GM20000 (cell line): Measurements from ENCODE around the gene PHF24.

ENCODE experiments used
- DNase-seq: peaks from one replicate; pipeline ENCODE4 v3.0.0; 2012; ENCODE audit warnings: low spot score
- TF ChIP-seq, protein P1 (sequence below): IDR thresholded peaks from 2 replicates; pipeline ENCODE4 v1.5.1; 2012; ENCODE audit warnings: mild to moderate bottlenecking, control low read depth; ENCODE audit errors: extremely low read depth, missing control alignments

PHF24 gene

DNA sequence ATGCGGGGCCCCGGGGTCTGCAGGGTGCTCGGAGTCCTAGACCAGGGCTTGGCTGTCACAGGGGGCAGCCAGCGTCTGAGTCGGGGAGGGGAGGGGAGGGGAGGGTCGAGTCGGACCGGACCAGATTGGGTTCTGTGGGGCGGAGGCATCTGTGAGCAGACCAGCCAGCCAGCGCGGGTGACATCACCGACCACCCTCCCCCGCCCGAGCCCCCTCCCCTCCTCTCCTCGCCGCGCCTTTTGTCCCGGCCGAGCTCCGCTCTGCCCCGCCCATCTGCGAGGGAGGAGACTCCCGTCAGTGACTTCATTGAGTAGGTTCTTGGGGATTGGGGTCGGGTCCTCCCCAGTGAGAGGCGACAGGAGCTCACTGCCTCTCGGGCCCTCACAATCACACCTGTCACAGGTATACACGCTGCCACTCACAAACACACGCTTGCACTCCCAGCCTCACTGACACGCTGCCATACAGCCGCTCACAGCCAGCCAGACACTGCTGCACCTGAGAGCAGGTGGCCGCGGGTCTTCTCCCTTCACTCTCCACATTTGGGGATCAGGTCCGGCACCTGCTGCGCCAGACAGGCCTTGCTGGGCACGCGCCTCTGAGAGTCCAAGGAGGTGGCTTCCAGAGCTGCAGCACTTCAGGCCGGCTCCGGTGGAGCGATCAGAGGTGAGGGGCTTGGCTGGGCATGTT, 32.0 kb downstream of the PHF24 start:
- TF ChIP-seq, protein P1, sequence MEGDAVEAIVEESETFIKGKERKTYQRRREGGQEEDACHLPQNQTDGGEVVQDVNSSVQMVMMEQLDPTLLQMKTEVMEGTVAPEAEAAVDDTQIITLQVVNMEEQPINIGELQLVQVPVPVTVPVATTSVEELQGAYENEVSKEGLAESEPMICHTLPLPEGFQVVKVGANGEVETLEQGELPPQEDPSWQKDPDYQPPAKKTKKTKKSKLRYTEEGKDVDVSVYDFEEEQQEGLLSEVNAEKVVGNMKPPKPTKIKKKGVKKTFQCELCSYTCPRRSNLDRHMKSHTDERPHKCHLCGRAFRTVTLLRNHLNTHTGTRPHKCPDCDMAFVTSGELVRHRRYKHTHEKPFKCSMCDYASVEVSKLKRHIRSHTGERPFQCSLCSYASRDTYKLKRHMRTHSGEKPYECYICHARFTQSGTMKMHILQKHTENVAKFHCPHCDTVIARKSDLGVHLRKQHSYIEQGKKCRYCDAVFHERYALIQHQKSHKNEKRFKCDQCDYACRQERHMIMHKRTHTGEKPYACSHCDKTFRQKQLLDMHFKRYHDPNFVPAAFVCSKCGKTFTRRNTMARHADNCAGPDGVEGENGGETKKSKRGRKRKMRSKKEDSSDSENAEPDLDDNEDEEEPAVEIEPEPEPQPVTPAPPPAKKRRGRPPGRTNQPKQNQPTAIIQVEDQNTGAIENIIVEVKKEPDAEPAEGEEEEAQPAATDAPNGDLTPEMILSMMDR, result no peak

DNA sequence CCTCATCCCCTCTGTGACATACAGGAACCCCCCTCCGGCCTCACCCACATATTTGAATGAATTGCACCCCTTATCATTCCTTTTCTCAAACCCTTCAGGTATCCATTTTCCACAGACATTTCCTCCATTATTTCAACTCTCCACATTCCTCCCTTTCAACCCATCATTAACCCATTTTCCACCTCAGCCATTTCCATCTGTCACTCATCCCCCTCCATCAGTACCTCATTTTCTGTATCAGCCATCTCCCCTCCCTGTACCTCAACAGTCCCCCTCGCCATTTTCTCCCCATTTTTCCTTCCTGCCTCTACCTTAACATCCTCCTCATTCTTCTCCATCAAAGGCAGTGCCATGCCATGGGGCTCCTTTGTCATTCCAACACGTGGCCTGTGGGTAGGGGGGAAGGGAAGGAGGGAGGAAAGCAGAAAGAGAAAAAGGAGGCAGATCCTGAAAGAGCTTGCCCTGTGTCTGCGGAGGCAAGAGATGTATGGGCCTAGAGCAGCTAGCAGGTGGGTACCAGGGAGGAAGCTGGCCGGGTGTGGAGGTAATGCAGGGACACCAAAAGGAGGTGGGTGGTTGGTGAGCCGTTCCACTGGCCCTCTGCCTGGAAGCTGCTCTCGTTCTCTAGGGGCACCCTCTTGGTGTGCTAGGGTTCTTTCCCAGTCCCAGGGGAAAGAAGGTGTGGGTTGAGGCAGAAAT, 33.0 kb downstream of the PHF24 start:
- no peak for DNase-seq
- TF ChIP-seq, protein P1, result no peak

More for the DNA sequence above, 32.0 kb downstream of the PHF24 start:
- no peak for DNase-seq

DNA sequence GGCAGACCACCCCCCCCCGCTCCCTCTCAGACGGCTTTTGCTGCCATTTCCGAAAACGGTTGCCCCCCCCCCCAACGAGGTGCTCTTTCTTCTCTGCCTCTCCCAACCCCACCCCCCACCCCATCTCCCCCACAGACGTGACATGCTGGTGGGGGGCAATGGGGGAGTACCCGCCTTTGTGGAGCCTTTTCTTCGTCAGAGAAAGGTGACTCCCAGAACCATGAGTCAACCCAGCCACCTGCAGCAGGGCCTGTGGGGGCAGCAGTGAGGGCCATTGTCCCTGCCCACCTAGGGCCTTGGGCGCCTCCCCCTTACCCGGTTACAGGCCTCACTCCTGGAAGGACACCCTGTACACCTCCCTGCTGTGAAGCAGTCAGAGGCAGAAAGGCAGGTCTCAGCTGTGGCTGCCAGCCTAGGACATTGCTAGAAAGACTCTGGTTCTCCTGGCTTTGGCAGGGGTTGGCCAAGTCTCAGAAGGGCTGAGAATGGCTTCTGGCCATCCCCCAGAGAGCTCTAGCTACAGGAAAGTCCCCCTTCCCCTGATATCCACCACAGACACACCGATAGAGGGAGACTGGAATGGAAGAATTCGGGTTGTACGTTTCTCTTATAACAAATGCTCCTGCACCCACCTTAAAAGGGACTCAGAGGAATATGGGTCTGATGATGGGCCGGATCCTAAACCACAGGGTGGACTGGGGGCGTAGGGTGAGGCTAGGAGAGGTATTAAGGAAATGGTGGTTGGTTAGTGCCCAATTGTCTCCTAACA, 33.7 kb downstream of the PHF24 start:
- no peak for DNase-seq
- TF ChIP-seq, protein P1, result no peak

DNA sequence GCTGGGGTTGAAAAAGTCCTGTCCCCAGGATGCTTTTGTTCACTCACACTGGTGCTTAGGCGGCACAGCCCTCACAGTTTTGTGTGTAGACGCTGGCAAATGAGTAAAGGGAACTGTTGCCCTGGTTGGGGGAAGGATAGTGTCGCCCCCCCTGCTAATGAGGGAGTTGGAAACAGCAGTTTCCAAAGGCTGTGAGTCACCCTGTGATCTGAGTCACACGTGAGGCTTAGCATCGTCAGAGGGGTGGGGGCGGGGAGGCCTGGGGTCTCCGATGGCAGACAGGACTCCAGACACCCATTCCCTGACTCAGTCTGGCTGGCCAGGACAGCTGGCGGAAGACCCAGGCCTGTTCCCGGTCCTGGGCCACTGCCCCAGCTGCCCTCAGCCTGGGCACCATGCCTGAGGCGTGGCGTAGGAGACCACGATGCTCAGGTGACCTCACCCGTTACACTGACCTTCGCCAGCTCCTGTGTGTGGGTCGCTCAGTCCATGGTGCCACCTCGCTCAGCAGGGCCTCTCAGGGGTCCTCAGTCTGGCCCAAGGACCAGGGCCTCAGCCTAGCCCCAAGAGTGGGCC, 34.4 kb downstream of the PHF24 start:
- no peak for DNase-seq
- TF ChIP-seq, protein P1, result no peak

DNA sequence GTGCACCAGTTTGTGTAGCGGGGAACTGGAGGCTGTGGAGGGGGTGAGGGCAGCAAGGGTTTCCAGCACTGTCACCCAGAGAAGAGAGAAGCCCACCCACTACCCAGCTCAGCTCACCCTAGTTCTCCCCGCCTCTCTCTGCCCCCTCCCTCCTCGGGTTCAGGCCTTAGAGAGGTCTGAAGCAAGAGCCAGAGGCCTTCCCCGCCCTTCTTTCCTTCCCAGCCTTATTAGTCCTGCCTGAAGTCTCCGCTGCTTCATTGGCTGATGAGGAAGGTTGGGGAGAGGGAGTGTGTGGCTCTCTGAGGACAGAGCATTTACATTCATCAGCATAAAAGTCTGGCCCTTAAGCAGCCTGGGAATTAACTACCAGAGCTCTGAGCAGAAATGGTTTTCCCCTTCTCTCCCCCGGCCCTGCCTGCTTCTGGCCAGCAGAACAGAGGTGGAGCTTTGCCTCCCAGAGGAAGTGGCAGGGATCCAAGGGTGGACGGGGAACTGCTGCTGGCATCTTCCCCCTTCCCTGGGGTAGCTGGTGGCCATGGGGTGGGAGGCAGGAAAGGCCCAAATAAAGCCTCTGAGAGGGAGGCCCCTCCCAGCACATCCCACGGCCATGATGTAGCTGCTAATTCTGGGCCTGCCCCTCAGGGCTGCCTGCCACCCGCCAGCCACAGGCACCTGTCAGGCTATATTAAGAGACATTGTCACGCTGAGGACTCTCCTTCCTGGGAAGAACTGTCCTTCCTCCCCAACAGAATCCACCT, 35.6 kb downstream of the PHF24 start:
- TF ChIP-seq, protein P1, result no peak
- DNase-seq, result peak; percentile 48

DNA sequence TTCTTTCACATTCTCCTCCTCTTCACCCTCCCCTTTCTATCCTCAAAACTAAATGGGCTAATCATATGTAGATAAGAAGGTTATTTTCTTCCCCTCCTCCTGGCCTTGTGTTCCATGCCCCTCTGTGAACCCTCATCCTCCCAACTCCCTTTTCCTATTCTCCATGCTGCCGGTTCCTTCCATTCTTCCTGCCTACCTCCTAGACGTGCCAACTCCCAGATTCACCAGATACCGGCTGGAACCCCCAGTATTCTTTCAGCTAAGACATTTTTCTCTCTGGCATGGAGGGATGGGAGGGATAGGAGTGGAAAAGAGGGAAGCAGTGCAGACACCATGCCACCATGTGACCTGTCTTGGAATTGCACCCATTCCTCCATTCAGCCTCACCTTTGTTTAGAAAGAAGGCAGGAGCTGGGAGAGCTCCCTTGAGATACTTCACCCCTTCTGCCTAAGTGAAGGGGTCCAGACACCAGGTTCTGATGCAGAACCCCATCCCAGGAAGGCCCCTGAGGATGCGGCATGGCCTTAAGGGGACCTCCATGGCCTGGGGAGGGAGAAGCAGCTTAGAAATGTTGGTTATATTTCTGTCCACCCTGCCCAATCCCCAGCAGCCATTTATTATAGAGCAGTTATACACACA, 36.3 kb downstream of the PHF24 start:
- no peak for DNase-seq
- TF ChIP-seq, protein P1, result peak; percentile 41
